Measurements from ENCODE around the gene RNF115. TPM values are rescaled to one million over a fixed set of nuclear protein-coding genes. Genes with fewer than 3 reads are reported as not detected.
"Not testable (repeated sequence)": the region's sequence is repeated elsewhere in the genome, so short reads cannot be mapped to it uniquely, and the experiment has no call there.

The RNF115 gene
- total RNA-seq, 6 experiments from 2014 or later, result 5.3 to 10.3 (median 8.0) TPM

- ATAC-seq (peak in 3 of 4 donors; percentile 14 to 32 (median 18)), DNase-seq (no peak)
- no peaks in the 10 kb centered on the region for H3K36me3 ChIP-seq
- TF ChIP-seq CTCF (IDR thresholded peaks at IDR 0.05) (no peak), POLR2A (IDR thresholded peaks at IDR 0.05) (no peak)
- peak overlapping the region in 2 of 3 donors; percentile 24 to 59 for H3K27ac ChIP-seq
- H3K27me3 ChIP-seq, result no peaks in the 10 kb centered on the region
- WGBS (ENCODE audit: insufficient coverage, low coverage, low lambda C conversion rate, missing lambda C conversion rate), result 52% methylated on average over 4 of the region's 4 CpGs
- H3K4me3 ChIP-seq, result no peak overlapping the region
- H3K9me3 ChIP-seq, result no peaks in the 10 kb centered on the region
- H3K4me1 ChIP-seq, result peaks cover 0 to 14% (median 4%) of the 10 kb centered on the region in 4 donors
- intact Hi-C loops (cut with DNase I), result no loop called here
Measured at GRCh38 chr1:145730467-145730866, 93.4 kb downstream of the RNF115 start.

GRCh38 chr1:145729666-145730436 is 94.0 kb downstream of the RNF115 start:
- H3K27ac ChIP-seq, result peak overlapping the region in 2 of 3 donors; percentile 24 to 59
- intact Hi-C loops (cut with DNase I), result no loop called here

GRCh38 chr1:145729196-145729595 is 94.7 kb downstream of the RNF115 start:
- H3K27ac ChIP-seq, result no peak overlapping the region
- H3K36me3 ChIP-seq, result no peaks in the 10 kb centered on the region
- WGBS (ENCODE audit: insufficient coverage, low coverage, low lambda C conversion rate, missing lambda C conversion rate), result 73% methylated on average over 5 of the region's 5 CpGs
- H3K4me3 ChIP-seq, result no peak overlapping the region
- no peak for TF ChIP-seq POLR2A (IDR thresholded peaks at IDR 0.05)
- no peaks in the 10 kb centered on the region for H3K27me3 ChIP-seq
- peaks cover 0 to 14% (median 4%) of the 10 kb centered on the region in 4 donors for H3K4me1 ChIP-seq
- intact Hi-C loops (cut with DNase I), result no loop called here
- ATAC-seq (no peak), DNase-seq (no peak)
- no peaks in the 10 kb centered on the region for H3K9me3 ChIP-seq

More at GRCh38 chr1:145729666-145730436, 94.0 kb downstream of the RNF115 start:
- H3K4me3 ChIP-seq, result no peak overlapping the region
- DNase-seq (peak in 2 of 3 donors; percentile 42 to 60), ATAC-seq (peak; percentile 92 to 98 (median 96))
- no peaks in the 10 kb centered on the region for H3K36me3 ChIP-seq
- TF ChIP-seq POLR2A (IDR thresholded peaks at IDR 0.05) (peak; percentile 38), CTCF (IDR thresholded peaks at IDR 0.05) (no peak)
- no peaks in the 10 kb centered on the region for H3K9me3 ChIP-seq
- no peaks in the 10 kb centered on the region for H3K27me3 ChIP-seq
- WGBS (ENCODE audit: insufficient coverage, low coverage, low lambda C conversion rate, missing lambda C conversion rate), result 41% methylated on average over 5 of the region's 5 CpGs
- H3K4me1 ChIP-seq, result peaks cover 0 to 14% (median 4%) of the 10 kb centered on the region in 4 donors

- H3K4me1 ChIP-seq, result peaks cover 0 to 19% (median 4%) of the 10 kb centered on the region in 4 donors
- DNase-seq; intact Hi-C loops (cut with DNase I); H3K4me3 ChIP-seq; ATAC-seq; H3K36me3 ChIP-seq; H3K9me3 ChIP-seq; H3K27ac ChIP-seq; H3K27me3 ChIP-seq: not testable (repeated sequence)
- 90% methylated on average over 3 of the region's 5 CpGs for WGBS (ENCODE audit: insufficient coverage, low coverage, low lambda C conversion rate, missing lambda C conversion rate)
Measured at GRCh38 chr1:145726193-145726592, 97.7 kb downstream of the RNF115 start.

GRCh38 chr1:145720878-145721671 is 102.8 kb downstream of the RNF115 start:
- H3K27ac ChIP-seq, result peak overlapping the region in 1 of 3 donors; percentile 18
- peaks cover 0 to 4% (median under 1%) of the 10 kb centered on the region in 4 donors for H3K4me1 ChIP-seq
- TF ChIP-seq CTCF (IDR thresholded peaks at IDR 0.05) (peak; percentile 87 to 95 (median 92)), POLR2A (IDR thresholded peaks at IDR 0.05) (no peak)
- WGBS (ENCODE audit: insufficient coverage, low coverage, low lambda C conversion rate, missing lambda C conversion rate), result 4% methylated on average over 23 of the region's 47 CpGs
- H3K36me3 ChIP-seq, result no peaks in the 10 kb centered on the region
- no peaks in the 10 kb centered on the region for H3K27me3 ChIP-seq
- intact Hi-C loops (cut with DNase I), result no loop called here
- DNase-seq (peak; percentile 67 to 81 (median 78)), ATAC-seq (peak; percentile 93 to 98 (median 96))
- H3K9me3 ChIP-seq, result no peaks in the 10 kb centered on the region
- peak overlapping the region in 2 of 3 donors; percentile 14 to 34 for H3K4me3 ChIP-seq

All from right lobe of liver (tissue), 6 donors.